Nephron progenitor cell (in vitro differentiated cells): ENCODE measurements around the gene FHIP1A.

Experiments
- DNase-seq: peaks from one replicate; pipeline ENCODE4 v3.0.0; 2021
- H3K27ac Mint-ChIP-seq: 2 replicates; pipeline ENCODE4 v1.8.0; 2021; ENCODE audit warnings: mild to moderate bottlenecking, moderate library complexity, mixed read lengths
- H3K27me3 Mint-ChIP-seq: 2 replicates; pipeline ENCODE4 v1.8.0; 2021; ENCODE audit warnings: mild to moderate bottlenecking, low read depth, mixed read lengths; ENCODE audit not compliant: poor library complexity
- H3K36me3 Mint-ChIP-seq: 2 replicates; pipeline ENCODE4 v1.8.0; 2021; ENCODE audit warnings: low read depth, mixed read lengths
- H3K4me1 Mint-ChIP-seq: 2 replicates; pipeline ENCODE4 v1.8.0; 2021; ENCODE audit warnings: mixed read lengths
- H3K4me3 Mint-ChIP-seq: 2 replicates; pipeline ENCODE4 v1.8.0; 2021; ENCODE audit warnings: mild to moderate bottlenecking, moderate library complexity, mixed read lengths
- H3K9me3 Mint-ChIP-seq: 2 replicates; pipeline ENCODE4 v1.8.0; 2021; ENCODE audit warnings: mild to moderate bottlenecking, moderate library complexity, mixed read lengths
- TF ChIP-seq, protein P1 (sequence below): fragments of 200-600 bp; sonication (generic); IDR thresholded peaks from 2 replicates; pipeline ENCODE4 v1.5.0; 2021; ENCODE audit warnings: antibody characterized with exemption

Gene FHIP1A

DNA sequence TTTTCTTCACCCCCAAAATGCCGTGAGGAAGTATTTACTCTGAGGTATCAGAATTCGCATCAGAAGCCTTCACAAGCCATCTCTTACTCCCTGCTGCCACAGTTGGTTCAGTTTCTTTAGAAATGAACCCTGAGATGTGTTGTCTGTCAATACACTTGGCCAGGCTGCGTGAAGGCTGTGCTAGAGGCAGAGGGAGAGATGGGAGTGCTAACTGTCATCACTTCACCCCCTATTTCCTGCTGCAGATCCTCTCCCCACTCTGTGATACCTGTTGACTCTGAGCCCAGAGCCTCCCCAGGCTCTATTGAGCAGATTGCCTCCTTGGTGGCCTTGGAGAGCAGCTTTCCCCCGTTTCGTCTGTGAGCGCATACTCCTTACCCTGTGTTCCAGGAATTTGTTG is 34.8 kb downstream of the FHIP1A start:
- Mint-ChIP-seq H3K27ac (peak overlapping the region; percentile 37), H3K36me3 (no peaks in the 10 kb centered on the region), H3K4me3 (no peak overlapping the region), H3K27me3 (peaks cover 6% of the 10 kb centered on the region), H3K4me1 (peaks cover 18% of the 10 kb centered on the region), H3K9me3 (no peaks in the 10 kb centered on the region)
- TF ChIP-seq, protein P1, sequence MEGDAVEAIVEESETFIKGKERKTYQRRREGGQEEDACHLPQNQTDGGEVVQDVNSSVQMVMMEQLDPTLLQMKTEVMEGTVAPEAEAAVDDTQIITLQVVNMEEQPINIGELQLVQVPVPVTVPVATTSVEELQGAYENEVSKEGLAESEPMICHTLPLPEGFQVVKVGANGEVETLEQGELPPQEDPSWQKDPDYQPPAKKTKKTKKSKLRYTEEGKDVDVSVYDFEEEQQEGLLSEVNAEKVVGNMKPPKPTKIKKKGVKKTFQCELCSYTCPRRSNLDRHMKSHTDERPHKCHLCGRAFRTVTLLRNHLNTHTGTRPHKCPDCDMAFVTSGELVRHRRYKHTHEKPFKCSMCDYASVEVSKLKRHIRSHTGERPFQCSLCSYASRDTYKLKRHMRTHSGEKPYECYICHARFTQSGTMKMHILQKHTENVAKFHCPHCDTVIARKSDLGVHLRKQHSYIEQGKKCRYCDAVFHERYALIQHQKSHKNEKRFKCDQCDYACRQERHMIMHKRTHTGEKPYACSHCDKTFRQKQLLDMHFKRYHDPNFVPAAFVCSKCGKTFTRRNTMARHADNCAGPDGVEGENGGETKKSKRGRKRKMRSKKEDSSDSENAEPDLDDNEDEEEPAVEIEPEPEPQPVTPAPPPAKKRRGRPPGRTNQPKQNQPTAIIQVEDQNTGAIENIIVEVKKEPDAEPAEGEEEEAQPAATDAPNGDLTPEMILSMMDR = no peak
- no peak for DNase-seq

DNA sequence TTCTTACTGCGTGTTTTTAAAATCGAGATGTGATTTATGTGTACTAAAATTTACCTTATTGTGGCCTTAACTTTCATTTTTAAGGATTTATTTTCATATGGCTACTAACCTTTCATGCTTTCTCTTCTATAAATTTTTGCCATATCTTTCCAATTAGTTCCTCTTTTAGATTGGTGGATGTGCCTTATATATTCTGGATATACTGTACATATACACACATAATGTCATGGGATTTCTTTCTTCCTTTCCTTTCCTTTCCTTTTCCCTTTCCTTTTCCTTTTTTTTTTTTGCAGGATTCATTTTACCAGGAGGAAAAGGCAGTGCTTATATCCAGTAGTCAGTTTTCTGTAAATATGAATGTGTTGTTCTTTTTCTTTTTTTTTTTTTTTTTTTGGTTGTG is 37.2 kb downstream of the FHIP1A start:
- Mint-ChIP-seq H3K36me3 (peaks cover 4% of the 10 kb centered on the region), H3K4me3 (no peak overlapping the region), H3K4me1 (peaks cover 11% of the 10 kb centered on the region), H3K9me3 (peaks cover 3% of the 10 kb centered on the region), H3K27ac (no peak overlapping the region), H3K27me3 (peaks cover 3% of the 10 kb centered on the region)
- DNase-seq = no peak
- TF ChIP-seq, protein P1 = no peak

DNA sequence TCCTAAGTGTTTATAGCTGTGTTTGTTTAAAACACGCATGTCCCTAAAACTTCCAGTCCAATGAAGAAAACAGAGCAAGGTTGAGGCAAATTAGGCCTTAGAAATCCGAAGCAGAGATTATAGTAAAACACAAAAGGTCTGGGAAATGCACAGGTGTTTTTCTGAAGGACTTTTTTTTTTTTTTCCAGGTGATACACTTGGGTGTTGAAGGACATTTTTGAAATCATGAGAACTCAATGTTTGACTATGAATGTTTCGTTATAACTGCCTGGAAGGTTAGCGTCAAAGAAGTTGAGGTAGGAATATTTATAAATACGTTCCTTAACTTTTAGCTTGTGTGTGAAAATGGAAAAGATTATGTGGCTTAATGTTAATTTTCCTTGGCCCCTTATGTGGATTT is 45.5 kb downstream of the FHIP1A start:
- H3K4me1 Mint-ChIP-seq = peaks cover 23% of the 10 kb centered on the region
- H3K9me3 Mint-ChIP-seq = peaks cover 3% of the 10 kb centered on the region
- H3K27me3 Mint-ChIP-seq = peaks cover 3% of the 10 kb centered on the region
- DNase-seq = no peak
- TF ChIP-seq, protein P1 = no peak
- H3K36me3 Mint-ChIP-seq = peaks cover 12% of the 10 kb centered on the region
- H3K4me3 Mint-ChIP-seq = no peak overlapping the region
- no peak overlapping the region for H3K27ac Mint-ChIP-seq

DNA sequence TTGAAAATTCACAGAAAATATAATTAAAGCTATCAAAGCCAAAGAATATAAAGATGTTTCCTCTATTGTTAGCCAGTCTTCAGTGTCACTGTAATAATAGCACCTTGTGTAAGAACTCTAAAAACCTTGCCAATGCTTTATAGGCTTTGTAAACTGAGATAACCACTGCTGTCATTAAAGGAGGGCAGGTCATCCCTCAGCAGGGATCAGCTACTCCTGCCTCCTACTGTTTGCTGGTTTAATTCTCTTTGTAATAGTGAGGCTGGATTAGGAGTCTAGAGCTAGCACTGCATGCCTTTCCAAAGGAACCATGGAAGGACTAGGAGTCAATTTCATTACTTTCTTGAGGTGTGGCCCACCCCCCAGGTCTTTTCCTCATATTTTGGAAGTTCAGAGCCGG is 46.2 kb downstream of the FHIP1A start:
- no peak for DNase-seq
- H3K4me1 Mint-ChIP-seq = peaks cover 30% of the 10 kb centered on the region
- TF ChIP-seq, protein P1 = no peak
- peaks cover 12% of the 10 kb centered on the region for H3K36me3 Mint-ChIP-seq
- H3K9me3 Mint-ChIP-seq = peaks cover 3% of the 10 kb centered on the region
- peak overlapping the region; percentile 42 for H3K27ac Mint-ChIP-seq
- H3K4me3 Mint-ChIP-seq = no peak overlapping the region
- H3K27me3 Mint-ChIP-seq = peaks cover 3% of the 10 kb centered on the region

DNA sequence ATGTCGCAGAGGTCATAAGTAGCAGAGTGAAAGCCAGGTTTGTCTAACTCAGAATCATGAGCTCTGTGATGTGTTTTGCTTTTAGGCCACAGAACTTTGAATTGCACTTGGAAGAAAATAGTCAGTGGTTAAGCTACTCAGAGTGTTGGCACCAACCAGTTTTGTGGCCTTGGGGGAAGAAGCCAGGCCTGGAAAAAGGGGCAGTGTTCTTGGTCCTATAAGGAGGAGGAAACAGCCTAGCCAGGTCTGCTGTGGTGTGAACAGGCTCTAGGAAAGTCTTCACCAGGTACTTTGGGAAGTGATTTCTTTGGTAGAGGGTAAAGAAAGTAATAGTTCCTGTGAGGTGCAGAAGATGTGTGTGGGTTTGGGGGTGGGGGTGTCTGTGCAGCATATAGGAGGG is 49.2 kb downstream of the FHIP1A start:
- Mint-ChIP-seq H3K27me3 (peaks cover 3% of the 10 kb centered on the region), H3K4me3 (no peak overlapping the region), H3K4me1 (peaks cover 46% of the 10 kb centered on the region), H3K36me3 (no peaks in the 10 kb centered on the region), H3K9me3 (no peaks in the 10 kb centered on the region), H3K27ac (peak overlapping the region; percentile 95)
- TF ChIP-seq, protein P1 = no peak
- DNase-seq = no peak
